ENCODE data around the gene SYNPO2L.

DNA sequence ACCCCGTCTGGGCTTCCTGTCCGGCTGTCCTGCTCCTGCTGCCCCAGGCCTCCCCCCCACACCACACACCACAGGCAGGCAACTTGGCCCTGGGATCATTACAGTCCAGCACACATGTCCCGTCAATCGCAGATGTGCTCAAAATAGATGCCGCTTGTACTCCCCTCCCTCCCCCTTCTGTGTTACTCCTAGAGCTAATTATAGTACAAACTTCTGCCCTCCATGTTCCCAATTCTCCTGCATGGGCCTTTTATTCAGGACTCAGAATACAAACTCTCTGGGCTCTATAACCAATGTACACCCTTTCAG is at the start of gene SYNPO2L:
- TF ChIP-seq, protein P1, sequence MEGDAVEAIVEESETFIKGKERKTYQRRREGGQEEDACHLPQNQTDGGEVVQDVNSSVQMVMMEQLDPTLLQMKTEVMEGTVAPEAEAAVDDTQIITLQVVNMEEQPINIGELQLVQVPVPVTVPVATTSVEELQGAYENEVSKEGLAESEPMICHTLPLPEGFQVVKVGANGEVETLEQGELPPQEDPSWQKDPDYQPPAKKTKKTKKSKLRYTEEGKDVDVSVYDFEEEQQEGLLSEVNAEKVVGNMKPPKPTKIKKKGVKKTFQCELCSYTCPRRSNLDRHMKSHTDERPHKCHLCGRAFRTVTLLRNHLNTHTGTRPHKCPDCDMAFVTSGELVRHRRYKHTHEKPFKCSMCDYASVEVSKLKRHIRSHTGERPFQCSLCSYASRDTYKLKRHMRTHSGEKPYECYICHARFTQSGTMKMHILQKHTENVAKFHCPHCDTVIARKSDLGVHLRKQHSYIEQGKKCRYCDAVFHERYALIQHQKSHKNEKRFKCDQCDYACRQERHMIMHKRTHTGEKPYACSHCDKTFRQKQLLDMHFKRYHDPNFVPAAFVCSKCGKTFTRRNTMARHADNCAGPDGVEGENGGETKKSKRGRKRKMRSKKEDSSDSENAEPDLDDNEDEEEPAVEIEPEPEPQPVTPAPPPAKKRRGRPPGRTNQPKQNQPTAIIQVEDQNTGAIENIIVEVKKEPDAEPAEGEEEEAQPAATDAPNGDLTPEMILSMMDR (IDR thresholded peaks at IDR 0.05): no peak
- no peak for TF ChIP-seq EP300 (IDR thresholded peaks at IDR 0.05)
- no peak for TF ChIP-seq POLR2A (IDR thresholded peaks at IDR 0.05)

Measured in stomach (tissue), 4 donors.